CD4-positive, alpha-beta T cell treated with Interleukin-6 for 4 hours (primary cell): ENCODE measurements around the gene DISC1.

Experiments
- DNase-seq: peaks from one replicate; pipeline ENCODE4 v3.0.0-alpha.2; 2020; ENCODE audit warnings: mixed read lengths

Gene DISC1

DNA sequence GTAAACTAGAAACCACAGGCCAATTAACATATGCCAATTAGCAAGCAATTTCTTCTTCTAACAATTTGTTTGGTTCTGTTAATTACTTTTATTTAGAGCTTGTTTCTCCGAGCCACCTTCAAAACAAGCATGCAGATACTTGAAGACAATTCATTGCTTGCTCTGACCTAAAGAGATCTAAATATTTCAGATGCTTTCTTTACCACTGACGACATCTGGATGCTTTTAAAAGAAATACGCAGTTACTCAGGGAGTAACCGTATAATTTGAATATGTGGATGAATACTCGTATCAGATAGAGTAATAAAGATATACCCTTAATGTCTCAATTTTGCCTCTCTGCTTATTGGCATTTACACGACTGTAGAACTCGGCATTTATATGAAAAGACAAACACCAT lies 390.0 kb downstream of the DISC1 start:
- no peak for DNase-seq

DNA sequence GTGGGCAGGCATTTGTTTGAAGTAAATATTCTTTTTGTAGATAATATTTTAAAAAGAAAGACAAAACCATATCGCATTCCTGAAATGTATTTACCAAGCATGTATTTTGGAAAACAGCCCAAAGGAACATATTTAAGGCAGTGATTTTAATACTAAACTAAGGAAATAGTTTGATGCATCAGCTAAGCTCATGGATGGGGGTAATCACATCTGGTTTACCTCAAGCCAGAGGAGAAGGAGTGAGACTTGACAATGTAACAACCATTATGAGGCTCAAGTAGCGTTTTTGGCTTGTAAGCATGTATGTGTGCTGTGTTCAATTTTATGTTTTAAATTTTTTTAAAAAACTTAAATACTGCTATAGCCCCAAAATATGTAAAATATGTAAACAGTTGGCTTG lies 390.5 kb downstream of the DISC1 start:
- DNase-seq = no peak

DNA sequence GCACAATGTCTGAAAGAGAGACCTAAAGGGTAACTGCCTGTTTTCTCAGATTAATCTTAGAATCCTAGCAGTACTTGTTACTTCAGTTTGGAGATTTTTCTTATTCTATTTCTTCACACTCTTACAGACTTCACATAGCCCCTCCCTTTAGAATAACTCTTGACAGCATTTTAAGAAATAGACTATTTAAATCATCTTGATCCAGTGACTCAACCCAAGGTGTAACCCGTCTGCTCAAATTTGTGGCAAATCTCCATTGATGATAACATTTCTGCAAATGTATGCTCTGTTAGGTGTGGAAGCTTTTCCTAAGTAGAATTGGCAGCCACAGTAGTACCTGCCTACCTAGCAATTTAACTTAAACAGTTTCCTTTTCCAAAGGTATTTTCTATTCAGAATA lies 391.2 kb downstream of the DISC1 start:
- DNase-seq = no peak

DNA sequence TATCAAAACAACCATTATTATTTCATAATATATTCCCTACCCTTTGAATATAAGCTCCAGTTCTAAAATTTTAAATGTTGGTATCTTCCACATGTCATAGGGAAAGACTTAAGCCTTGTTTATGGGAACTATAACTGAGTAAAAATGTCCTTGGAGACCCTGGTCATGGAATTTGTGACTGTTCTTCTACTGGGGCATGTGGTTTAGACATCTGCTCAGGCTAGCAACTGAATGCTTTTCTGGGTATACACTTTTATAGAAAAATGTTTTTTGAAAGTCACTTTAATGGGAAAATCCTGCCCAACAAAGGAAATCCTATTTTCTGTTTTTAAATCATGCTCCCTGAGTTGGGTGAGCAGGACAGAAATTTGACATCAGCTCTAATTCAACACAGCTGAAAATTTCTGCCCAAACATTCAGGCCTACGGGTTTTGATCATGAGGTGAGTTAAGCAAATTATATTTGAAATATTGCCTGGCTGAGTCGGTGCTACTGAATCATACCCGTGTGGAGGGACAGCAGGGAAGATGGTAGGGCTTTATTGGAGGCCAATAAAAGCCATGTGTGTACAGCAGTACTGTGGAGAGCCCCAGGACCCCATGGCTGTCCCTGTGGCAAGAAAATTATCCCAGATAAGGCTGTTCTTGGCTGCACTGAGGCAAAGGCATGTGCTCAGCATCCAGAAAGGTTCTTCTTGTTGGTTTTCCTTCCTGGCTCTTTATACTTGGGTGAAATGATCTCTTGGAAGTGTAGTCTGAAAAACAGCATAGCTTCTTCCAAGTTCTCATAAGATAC lies 391.8 kb downstream of the DISC1 start:
- no peak for DNase-seq

DNA sequence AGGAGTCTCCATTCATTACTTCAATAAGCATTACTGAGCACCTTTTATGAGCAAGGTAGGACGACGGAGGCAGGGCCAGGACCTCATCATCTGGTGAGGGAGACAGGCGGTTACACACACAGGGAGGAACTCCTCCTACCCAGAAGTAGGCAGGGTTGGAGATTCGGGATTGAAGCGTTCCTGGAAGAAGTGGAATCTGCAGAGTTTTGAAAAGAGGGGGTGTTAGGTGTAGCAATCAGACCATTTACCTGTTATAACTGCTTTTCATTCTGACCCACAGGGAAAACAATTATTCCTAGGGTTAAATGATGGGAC lies 392.4 kb downstream of the DISC1 start:
- no peak for DNase-seq

DNA sequence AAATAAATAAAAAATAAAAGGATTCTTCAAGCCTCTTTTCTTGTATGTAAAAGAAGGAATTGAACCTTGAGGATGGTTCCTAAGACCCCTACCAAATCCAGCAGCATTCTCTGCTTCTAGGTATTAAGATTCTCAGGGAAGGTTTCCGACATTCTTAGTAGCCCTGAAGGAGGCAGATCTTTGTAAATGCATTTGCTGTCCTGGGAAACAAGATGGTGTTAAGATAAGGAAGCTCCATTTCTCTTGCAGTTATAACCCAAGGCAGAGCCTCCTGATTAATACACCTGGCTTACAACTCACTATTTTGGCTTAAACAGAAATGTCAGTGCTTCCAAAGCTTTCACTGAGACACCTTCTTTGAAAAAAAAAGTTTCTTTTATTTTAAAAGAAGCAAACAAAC lies 393.8 kb downstream of the DISC1 start:
- no peak for DNase-seq

DNA sequence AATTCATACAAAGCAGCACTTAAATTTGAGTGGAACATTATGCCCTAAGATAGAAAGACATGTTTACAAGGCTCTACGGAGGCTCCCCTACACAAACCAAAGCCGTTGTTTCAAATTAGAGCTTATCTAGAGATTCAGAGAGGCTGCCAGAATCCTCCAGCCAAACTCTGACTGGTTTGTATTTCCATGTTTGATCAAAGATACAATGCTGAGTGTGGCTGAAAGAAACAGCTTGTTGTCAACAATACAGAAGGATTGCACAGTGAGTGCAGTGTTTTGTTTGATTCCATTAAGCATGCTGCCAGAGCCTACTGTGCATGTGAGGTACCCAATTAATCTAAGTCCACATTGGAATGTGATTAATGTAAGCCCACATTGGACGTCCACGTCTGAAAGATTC lies 402.7 kb downstream of the DISC1 start:
- DNase-seq = no peak

DNA sequence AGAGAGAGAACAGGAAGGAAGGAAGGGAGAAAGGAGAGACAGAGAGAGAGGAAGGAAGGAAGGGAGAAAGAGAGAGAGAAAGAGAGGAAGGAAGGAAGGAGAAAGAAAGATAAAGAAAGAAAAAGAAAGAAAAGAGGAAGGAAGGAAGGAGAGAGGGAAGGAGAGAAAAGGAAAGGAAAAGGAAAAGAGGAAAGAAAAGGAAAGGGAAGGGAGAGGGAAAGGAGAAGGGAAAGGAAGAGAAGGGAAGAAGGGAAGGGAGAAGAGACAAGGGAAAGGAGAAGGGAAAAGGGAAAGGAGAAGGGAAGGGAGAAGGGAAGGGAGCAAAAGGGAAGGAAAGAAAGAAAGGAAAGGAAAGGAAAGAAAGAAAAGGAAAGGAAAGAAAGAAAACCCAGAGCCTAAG lies 404.6 kb downstream of the DISC1 start:
- DNase-seq = no peak

DNA sequence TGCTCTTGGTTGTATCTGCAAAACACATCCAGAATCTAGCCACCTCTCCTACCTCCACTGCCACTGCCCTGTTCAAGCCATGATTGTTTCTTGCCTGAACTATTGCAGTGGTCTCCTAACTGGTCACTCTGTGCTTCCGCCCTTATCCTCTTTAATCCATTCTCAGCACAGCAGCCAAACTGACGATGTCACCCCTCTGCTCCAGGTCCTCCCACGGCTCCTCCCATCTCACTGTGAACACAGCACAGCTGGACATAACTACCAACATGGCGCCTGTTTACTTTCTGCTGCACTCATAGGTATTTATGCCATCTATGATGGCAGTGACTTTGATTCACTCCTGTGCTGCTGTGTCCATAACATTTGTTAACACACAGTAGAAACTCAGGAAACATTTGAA lies 406.7 kb downstream of the DISC1 start:
- no peak for DNase-seq

DNA sequence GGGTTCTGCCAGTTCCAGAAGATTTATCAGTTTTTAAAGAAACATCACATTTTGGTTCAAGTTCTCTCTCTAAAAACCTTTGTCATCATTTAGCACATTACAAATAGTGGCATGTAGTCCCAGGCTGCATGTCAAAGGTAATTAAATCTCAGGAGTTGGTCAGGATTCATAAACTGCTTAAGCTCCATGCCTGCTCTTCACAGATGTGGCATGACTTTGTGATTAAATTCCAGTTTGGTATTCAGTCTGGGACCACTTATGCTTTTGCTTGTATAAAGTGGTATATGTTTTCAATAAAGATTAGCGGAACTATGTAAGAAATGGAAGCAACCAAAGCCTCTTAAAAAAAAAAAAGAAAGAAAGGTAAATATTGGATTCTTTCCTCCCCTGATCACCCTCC lies 408.0 kb downstream of the DISC1 start:
- DNase-seq = no peak

DNA sequence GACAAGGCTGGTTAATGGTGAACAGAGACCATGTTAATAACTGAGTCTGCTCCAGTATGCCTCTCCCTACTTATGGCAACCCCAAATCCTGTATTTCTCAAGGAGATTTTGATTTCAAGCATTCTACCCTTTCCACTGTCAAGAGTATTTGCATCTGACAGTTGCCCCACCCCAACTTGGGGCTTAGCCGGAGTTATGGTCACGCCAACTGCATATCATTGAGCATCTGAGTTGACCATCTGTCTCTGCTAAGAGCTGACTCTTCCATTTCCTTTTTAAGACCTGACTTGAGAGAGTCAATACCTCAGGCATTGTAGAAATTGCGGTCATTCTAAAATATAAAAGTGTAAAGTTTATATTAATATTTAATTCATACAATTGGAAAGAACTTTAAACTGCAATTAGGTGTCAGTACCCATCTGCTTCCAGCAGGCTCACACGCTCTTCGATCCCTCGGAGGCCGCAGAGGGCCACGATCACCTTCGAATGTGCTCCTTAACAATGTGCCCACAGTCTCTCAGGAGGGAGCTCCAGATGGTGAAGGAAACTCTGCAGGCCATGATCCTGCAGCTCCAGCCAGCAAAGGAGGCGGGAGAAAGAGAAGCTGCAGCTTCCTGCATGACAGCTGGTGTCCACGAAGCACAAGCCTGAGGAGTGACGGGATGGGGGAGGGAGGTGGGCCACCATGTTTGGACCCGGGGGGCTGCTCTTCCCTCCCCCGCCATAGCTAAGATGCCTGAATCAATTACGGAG lies 409.8 kb downstream of the DISC1 start:
- no peak for DNase-seq

DNA sequence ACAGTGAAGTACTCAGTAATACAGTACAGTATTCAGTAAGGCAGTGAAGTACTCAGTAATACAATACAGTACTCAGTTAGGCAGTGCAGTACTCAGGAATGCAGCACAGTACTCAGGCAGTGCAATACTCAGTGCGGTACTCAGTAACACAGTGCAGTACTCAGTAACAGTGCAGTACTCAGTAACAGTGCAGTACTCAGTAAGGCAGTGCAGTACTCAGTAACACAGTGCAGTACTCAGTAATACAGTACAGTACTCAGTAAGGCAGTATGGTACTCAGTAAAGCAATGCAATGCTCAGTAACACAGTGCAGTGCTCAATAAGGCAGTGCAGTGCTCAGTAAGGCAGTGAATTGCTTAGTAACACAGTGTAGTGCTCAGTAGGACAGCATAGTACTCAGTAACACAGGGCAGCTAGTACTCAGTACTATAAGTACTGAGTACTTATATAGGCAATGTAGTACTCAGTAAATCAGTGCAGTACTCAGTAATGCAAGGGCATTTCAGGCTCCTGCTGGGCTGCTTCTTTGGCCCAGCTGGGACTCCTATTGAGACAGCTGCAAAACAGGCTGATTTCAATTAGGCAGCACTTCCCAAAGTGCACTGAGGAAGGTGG lies 411.3 kb downstream of the DISC1 start:
- DNase-seq = no peak

DNA sequence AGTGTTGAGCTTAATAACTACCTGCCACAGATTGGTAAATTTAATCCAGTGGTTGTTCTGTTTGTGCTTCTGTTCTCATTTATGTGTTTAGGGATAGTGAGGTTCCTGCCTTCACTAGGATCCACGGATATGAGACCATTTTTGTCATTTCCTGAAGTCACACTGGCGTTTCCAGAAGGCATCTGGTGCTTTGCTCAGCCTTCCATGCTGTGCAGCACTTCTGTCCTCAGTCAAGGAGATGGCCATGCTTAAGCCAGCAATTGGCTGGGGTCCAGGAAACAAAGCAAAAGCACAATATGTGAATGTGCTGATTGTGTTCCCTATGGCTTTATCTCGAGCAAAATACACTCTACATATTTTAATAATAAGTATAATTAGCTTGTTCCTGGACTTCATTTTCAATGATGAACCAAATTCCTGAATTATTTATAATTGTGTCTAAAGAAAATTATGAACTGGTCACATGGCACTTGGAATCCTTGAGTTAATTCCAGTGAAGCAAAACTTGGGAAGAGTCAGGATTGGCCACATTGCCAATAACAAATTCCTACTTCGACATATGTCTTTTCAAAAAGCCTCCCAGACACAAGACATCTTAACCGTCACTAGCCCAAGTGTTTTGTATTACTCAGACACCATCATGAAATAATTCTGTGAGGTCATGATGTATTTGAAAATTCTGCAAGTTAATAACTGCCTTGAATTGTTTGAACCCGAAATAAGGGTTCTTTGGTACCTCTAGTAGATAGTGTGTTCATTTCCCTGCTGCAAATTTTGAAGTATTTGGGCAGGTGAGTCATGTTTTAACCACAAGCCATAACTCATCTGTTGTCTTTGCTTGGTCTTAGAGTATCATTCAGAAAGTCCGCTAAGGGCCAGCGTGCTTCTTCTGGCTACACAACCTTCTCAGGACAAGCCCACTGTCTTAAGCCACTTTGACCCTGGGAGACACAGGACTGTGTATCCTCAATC lies 412.4 kb downstream of the DISC1 start:
- no peak for DNase-seq

DNA sequence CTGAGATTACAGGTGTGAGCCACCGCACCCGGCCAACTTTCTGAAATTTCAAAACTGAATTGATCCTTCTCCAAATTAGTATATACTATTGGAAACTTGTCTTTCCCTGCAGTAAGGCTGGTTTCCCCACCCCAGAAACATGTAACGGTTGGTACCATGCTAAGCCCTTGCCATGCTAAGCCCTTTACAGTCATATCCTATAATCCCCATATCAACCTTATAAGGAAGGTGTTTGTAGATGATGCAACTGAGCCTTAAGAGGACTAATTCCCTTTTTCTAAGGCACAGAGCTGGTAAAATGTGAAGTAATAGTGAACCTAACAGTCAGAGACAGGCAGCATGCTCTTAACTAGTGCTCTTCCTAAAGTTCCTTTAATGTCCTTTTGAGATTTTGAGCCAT lies 413.7 kb downstream of the DISC1 start:
- no peak for DNase-seq

DNA sequence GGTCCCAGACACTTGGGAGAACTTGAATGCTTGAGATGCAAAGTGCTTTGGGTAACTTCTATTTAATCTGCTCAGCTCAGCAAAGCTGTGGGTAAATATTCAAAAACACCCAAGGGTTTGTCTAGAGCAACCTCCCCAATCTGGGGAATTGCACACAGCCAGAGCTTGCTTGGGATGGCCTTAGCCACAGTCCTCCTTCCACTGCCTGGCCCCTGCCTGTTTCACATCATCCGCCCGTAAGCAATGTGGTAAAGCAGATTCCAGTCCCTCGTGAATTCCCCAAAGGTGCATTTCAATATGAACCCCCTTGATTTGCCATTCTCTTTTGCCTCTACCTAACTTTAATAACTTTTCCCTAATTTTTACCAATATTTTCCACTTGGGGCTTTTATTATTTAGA lies 418.1 kb downstream of the DISC1 start:
- no peak for DNase-seq

DNA sequence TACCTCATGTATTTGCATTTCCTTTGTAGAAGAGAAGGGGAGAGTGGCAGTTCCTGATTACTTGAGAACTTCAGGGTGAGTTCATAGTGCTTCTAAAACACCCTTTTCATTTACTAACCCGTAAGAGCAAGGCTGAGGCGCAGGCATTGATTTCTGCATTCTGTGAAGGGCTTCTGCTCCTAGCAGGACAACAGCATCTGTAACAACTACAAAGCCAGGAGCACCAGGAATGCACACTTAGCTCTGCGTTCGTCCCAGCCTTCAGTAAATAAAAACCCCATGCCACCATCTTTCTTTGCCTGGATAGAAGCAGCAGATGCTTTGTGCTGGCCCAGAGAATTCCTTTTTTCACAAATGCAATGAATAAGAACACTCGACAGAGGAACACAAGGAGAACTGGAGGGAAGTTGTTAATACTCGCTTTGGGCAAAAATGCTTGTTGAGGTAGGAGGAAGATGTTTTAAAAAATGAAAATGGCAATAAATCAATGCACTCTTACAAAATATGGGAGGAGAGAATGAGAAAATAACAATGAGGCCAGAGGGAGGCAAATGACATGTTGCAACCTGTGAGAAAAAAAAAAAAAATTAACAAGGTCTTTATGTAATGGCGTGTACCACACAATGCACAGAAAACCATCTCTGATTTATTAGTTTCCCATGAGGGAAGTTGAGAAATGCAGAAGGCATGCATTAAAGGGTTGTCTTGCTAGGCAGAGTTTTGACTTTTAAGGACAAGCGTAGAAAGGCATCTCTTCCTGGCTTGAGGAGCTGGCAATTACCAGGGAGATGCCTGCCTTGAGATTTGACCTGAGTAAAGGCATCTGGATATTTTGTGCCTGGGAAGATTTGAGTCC lies 418.8 kb downstream of the DISC1 start:
- DNase-seq = no peak

DNA sequence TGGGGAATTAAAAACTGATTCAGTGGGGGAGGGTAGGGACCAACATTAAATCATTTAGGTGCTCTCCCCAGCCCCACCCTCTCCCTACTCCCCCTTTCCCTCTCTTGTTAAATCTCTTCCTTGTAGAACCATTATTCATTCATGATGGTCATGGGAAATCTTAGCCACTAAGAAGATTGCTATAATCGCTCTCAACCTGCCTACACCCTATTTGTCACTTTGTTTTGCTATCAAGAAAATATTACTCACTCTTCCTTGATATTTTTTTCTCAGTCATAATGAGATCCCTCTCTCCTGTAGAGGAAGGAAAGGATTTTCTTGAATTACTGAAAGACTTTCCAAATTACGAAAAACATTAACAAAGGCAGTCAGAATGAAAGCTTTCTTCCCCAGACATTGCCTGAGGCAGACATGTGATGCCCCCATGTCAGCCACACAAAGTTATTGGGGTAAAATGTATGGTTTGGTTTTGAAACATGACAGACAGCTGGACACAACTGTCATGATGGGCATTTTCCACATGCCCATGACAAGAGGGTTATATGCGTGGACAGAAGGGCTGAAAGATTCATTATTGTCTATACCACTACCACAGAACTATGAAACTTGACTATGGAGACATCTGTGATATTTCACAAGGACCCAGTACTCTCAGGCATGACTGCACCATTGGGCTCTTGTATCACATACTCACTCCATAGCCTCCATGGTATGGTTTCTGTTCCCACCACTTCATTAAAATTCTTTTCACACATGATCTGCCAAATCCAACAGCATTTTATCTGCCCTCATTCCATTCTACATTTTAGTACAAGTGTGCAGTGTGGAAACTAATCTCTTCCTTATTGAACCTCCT lies 420.1 kb downstream of the DISC1 start:
- no peak for DNase-seq

DNA sequence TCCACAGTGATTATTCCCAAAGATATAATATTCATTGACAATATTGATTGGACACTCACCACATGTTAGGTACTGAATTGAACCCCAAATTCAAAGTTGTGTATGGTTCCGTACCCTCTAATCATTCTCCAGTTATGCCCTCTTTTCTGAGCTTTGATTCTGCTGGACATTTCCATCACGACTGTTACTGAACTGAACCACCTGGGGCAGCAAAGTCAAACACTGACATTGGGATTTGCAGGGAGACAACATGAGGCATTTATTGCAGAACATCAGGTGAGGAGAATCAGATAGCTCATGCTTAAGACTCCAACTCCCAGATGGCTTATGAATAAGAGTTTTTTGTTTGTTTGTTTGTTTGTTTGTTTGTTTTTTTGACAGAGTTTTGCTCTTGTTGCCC lies 420.9 kb downstream of the DISC1 start:
- no peak for DNase-seq

DNA sequence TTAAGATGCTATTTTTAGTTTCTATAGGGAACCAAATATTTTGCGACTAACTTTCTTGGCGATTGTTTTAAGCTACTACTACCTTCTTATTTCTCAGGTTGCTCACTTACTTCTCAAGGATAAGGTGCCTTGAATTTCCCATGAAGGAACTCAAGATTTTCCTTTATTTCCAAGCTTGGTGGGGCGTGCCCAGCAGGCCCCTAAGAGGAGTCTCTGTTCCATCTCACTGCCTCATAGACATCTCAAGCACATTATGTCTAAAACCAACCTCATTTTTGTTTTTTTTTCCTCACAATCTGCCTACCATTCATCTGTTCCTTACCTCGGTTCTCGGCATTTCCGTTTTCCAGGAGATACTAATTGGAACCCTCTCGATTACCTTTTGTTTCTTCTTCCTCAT lies 421.9 kb downstream of the DISC1 start:
- DNase-seq = no peak

DNA sequence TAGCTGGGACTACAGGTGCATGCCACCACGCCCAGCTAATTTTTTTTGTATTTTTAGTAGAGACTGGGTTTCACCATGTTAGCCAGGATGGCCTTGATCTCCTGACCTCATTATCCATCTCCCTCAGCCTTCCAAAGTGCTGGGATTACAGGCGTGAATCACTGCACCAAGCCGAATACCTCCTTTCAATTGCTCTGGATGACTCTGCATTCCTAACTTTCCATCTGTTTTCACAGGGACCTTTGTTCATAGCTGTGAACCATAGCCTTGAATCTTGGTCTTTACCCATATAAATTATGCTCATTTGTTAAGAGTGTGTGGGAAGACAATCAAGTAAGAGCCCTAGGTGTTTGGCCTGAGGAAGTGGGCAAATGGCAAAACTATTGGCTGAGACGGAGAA lies 422.7 kb downstream of the DISC1 start:
- DNase-seq = no peak

DNA sequence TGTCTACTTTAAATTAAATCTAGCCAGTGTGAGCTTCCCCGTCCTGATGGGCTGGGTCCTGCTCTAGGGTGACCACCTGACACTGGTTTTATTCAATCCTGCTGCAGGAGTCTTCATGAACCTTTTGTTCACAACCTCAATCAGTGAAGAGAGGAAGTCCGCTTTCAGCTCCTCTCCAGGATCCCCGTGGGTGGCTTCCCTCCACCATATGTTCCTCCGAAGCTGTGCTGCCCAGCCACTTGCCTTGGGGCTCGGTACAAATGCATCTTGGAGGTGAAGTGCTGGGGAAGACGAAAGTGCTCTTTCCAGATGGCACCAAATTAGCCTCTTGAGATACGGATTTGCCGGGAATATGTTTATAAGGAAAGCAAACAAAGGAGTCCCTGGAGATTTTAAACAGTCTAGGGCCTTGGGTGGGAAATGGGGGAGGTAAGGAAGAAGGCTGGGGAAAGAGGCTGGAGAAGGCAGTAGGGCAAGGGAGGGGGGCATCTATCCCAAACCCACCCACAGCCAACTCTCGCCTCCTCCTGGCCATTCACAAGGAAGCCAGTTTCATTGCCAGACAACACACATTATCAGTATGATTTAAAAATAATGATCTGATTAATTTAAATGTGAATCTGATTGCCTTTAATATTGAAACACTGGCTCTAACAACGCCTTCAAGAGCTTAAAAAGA lies 430.8 kb downstream of the DISC1 start:
- DNase-seq = no peak
